LNCaP clone FGC (cell line): ENCODE results near the gene CEP164.

Experiments
- DNase-seq: peaks from one replicate; pipeline ENCODE4 v3.0.0-alpha.2; 2011; ENCODE audit warnings: low read depth
- H3K4me3 ChIP-seq: 2 replicates; pipeline ENCODE4 v1.5.1; 2011; ENCODE audit warnings: mild to moderate bottlenecking, low read depth, low read length, control low read depth
- TF ChIP-seq, protein P1 (sequence below): IDR thresholded peaks from 2 replicates; pipeline ENCODE4 v1.5.1; 2012; ENCODE audit warnings: mild to moderate bottlenecking; ENCODE audit not compliant: control insufficient read depth, insufficient read depth; ENCODE audit errors: extremely low read depth

Gene CEP164

GRCh38 chr11:117459979-117460300, 132.3 kb downstream of the CEP164 start:
- no peak for DNase-seq
- TF ChIP-seq, protein P1, sequence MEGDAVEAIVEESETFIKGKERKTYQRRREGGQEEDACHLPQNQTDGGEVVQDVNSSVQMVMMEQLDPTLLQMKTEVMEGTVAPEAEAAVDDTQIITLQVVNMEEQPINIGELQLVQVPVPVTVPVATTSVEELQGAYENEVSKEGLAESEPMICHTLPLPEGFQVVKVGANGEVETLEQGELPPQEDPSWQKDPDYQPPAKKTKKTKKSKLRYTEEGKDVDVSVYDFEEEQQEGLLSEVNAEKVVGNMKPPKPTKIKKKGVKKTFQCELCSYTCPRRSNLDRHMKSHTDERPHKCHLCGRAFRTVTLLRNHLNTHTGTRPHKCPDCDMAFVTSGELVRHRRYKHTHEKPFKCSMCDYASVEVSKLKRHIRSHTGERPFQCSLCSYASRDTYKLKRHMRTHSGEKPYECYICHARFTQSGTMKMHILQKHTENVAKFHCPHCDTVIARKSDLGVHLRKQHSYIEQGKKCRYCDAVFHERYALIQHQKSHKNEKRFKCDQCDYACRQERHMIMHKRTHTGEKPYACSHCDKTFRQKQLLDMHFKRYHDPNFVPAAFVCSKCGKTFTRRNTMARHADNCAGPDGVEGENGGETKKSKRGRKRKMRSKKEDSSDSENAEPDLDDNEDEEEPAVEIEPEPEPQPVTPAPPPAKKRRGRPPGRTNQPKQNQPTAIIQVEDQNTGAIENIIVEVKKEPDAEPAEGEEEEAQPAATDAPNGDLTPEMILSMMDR, result no peak
- H3K4me3 ChIP-seq, result no peak overlapping the region

DNA sequence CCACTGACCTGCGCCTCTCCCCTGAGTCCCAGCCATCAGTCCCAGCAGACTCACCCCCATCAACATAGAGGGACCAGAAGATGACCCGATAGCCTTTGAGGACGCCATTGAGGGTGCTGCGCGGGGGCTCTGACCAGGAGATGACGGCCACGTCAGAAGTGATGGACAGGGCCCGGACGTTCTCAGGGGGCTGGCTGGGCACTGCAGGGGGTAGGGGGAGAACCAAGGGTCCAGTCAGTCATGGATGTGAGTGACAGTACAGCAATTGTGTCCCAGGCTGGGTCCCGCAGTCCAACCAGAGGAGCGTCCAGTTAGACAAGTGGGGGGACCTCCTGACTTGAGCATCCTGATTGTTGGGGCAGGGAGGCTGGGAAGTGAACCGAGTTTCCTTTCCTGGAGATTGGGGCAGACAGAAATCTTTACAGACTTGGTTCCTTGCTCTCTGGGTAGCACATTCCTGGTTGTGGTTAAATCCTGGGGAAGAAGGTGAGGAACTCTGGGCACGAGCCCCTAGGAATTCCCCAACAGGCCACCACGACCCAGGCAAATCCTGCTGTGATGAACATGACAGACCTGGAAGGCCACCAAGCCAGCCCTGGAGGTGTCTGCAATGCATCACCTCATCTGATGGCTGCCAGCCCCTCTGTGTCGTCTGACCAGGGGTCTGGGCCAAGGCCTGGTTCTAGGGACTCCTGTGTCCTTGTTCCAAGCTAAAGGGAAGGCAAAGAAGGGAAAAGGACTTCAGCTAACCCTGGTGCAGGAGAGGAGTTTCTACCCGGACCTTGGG, 133.9 kb downstream of the CEP164 start:
- no peak overlapping the region for H3K4me3 ChIP-seq
- no peak for DNase-seq
- TF ChIP-seq, protein P1, result no peak

DNA sequence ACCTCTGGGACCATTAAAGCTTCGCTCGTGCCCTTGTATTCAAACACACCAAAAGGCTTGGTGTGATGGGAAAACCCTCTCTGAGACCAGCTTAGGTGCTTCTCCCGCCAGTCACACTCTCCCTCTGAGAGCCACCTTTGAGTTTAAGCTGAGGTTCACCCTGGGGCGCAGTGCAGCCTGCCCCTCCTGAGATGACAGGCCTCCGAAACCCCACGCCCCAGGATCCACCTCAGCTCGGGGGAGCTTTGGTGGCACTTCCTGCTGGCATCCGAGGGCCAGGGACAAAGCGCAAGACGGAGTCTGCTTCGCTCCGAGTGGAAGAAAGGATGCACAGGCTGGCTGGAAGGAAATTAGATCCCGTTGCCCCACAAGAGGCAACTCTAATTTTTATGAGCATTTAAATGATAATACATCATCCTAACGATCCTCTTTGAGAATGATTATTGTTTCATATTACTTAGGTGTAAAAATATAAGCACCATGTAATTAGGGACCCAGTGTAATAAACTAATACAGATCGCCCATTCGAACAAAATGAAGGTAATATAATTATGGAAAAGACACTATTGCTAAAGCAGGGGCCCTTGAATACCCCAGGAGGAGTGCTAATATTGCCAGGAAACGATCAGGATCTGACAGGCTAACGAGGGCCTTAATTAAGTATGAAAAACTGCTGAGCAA, 134.7 kb downstream of the CEP164 start:
- TF ChIP-seq, protein P1, result no peak
- H3K4me3 ChIP-seq, result no peak overlapping the region
- DNase-seq, result no peak

- H3K4me3 ChIP-seq, result no peak overlapping the region
- DNase-seq, result no peak
- TF ChIP-seq, protein P1, result no peak
Measured at GRCh38 chr11:117462864-117463247, 135.2 kb downstream of the CEP164 start.
